Measurements from ENCODE around the gene BRPF1. TPM values are rescaled to one million over a fixed set of nuclear protein-coding genes. Genes with fewer than 3 reads are reported as not detected.

Gene BRPF1
- total and polyA plus RNA-seq, 10 donors, result 5.5 to 31.9 (median 26.6) TPM

- intact Hi-C loops (cut with DNase I; ENCODE audit: low total_unique reads), result no loop called here
- TF ChIP-seq POLR2A (IDR thresholded peaks at IDR 0.05) (no peak), POLR2AphosphoS5 (IDR thresholded peaks at IDR 0.05) (no peak), CTCF (IDR thresholded peaks at IDR 0.05 in 8 of 11, conservative IDR thresholded peaks at IDR 0.05 in 3 of 11) (no peak)
- Histone ChIP-seq H3K27ac (peak overlapping the region in 5 of 8 donors; percentile 2 to 84 (median 70)), H3K4me1 (peaks cover 26 to 61% (median 47%) of the 10 kb centered on the region in 6 donors), H3K9me3 (no peaks in the 10 kb centered on the region), H3K36me3 (peaks cover 0 to 73% (median 49%) of the 10 kb centered on the region in 6 donors), H3K27me3 (replicated peaks in 1 of 7) (no peaks in the 10 kb centered on the region), H3K4me3 (peak overlapping the region in 1 of 8 donors; percentile 9)
- DNase-seq, result peak; percentile 52
- 17 to 60% (median 48%) methylated on average over 1 of the region's 1 CpG for WGBS, 5 donors
Measured at GRCh38 chr3:9781551-9781950, 50.0 kb downstream of the BRPF1 start.

- TF ChIP-seq POLR2A (IDR thresholded peaks at IDR 0.05) (no peak), CTCF (IDR thresholded peaks at IDR 0.05 in 8 of 11, conservative IDR thresholded peaks at IDR 0.05 in 3 of 11) (no peak), POLR2AphosphoS5 (IDR thresholded peaks at IDR 0.05) (no peak)
- intact Hi-C loops (cut with DNase I; ENCODE audit: low total_unique reads), result no loop called here
- 50 to 61% (median 57%) methylated on average over 3 of the region's 3 CpGs for WGBS, 5 donors
- H3K27me3 ChIP-seq (replicated peaks in 1 of 7), result no peaks in the 10 kb centered on the region
- DNase-seq, result peak; percentile 14
- H3K4me1 ChIP-seq, result peaks cover 26 to 65% (median 47%) of the 10 kb centered on the region in 6 donors
- peaks cover 0 to 79% (median 54%) of the 10 kb centered on the region in 6 donors for H3K36me3 ChIP-seq
- no peak overlapping the region for H3K4me3 ChIP-seq
- H3K27ac ChIP-seq, result peak overlapping the region in 6 of 8 donors; percentile 2 to 84 (median 70)
- no peaks in the 10 kb centered on the region for H3K9me3 ChIP-seq
Measured at GRCh38 chr3:9781978-9782603, 50.6 kb downstream of the BRPF1 start.

GRCh38 chr3:9782770-9783169 is 51.2 kb downstream of the BRPF1 start:
- 33 to 68% (median 39%) methylated on average over 3 of the region's 3 CpGs for WGBS, 5 donors
- Histone ChIP-seq H3K27ac (peak overlapping the region in 3 of 8 donors; percentile 2 to 84 (median 82)), H3K27me3 (replicated peaks in 1 of 7) (no peaks in the 10 kb centered on the region), H3K4me3 (no peak overlapping the region), H3K4me1 (peaks cover 26 to 60% (median 47%) of the 10 kb centered on the region in 6 donors), H3K9me3 (no peaks in the 10 kb centered on the region), H3K36me3 (peaks cover 0 to 85% (median 59%) of the 10 kb centered on the region in 6 donors)
- no peak for DNase-seq
- peak in 4 of 11 experiments; percentile 8 to 35 (median 18) for TF ChIP-seq CTCF (IDR thresholded peaks at IDR 0.05 in 8 of 11, conservative IDR thresholded peaks at IDR 0.05 in 3 of 11)
- no peak for TF ChIP-seq POLR2AphosphoS5 (IDR thresholded peaks at IDR 0.05)
- intact Hi-C loops (cut with DNase I; ENCODE audit: low total_unique reads), result no loop called here

- no peak overlapping the region for H3K4me3 ChIP-seq
- no peaks in the 10 kb centered on the region for H3K27me3 ChIP-seq (replicated peaks in 1 of 7)
- peaks cover 0 to 95% (median 68%) of the 10 kb centered on the region in 6 donors for H3K36me3 ChIP-seq
- H3K4me1 ChIP-seq, result peaks cover 26 to 48% (median 40%) of the 10 kb centered on the region in 6 donors
- DNase-seq, result no peak
- 91 to 97% (median 94%) methylated on average over 14 of the region's 14 CpGs for WGBS, 5 donors
- H3K27ac ChIP-seq, result no peak overlapping the region
- intact Hi-C loops (cut with DNase I; ENCODE audit: low total_unique reads), result no loop called here
- TF ChIP-seq POLR2AphosphoS5 (IDR thresholded peaks at IDR 0.05) (peak in 1 of 3 donors; percentile 13), POLR2A (IDR thresholded peaks at IDR 0.05) (no peak)
- H3K9me3 ChIP-seq, result no peaks in the 10 kb centered on the region
Measured at GRCh38 chr3:9783954-9784353, 52.4 kb downstream of the BRPF1 start.

All from spleen (tissue), 11 donors.